HuH-7.5 (cell line): ENCODE data around the gene LIPJ.

ENCODE experiments used
- DNase-seq: peaks from one replicate; pipeline ENCODE4 v3.0.0; 2011; ENCODE audit warnings: low spot score

LIPJ gene

DNA sequence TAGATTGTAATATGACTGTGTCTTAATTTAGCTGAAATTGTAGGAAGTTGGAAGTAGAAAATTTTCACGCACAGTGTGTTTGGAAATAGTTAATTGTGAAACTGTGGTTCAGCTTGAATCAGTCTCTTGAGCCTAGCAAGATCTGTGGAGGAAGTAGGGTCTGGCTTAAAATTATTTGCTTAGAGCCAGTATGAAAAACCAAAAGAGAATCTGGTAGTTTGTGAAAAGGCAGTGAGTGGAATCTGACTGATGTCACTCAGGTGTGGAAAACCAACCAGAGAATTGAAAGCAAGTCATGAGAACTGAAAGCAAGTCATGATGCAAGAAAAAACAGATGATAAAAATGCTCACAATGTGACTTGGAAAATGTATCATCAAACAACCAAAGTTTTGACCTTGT, 11.5 kb downstream of the LIPJ start:
- DNase-seq, result no peak

- no peak for DNase-seq
Measured at GRCh38 chr10:88608052-88608732, 21.6 kb downstream of the LIPJ start.

- DNase-seq, result no peak
Measured at GRCh38 chr10:88608780-88609179, 22.2 kb downstream of the LIPJ start.

GRCh38 chr10:88616250-88616977, 29.9 kb downstream of the LIPJ start:
- DNase-seq, result no peak

GRCh38 chr10:88617772-88618300, 31.3 kb downstream of the LIPJ start:
- no peak for DNase-seq

GRCh38 chr10:88618496-88618895, 31.9 kb downstream of the LIPJ start:
- no peak for DNase-seq

GRCh38 chr10:88620441-88620840, 33.9 kb downstream of the LIPJ start:
- no peak for DNase-seq

GRCh38 chr10:88623835-88624234, 37.3 kb downstream of the LIPJ start:
- DNase-seq, result no peak

DNA sequence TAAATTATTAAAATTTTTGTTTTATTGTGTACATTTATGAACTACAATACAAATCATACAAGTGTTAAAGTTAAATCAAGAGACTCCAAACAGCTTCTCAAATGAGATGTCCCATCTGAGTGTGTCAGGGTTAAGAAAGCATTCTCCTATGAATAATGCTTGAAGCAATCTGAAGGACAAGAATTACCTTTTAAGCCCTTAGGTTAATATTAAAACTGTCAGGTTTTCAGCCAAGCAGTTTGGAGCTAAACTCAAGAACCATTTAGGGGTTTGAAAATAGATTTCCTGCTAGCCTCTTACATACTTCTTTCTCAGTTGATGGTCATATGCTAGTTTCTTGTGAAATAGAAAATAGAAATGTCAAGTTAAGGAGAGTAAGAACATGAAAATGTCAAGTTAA, 38.3 kb downstream of the LIPJ start:
- DNase-seq, result no peak

DNA sequence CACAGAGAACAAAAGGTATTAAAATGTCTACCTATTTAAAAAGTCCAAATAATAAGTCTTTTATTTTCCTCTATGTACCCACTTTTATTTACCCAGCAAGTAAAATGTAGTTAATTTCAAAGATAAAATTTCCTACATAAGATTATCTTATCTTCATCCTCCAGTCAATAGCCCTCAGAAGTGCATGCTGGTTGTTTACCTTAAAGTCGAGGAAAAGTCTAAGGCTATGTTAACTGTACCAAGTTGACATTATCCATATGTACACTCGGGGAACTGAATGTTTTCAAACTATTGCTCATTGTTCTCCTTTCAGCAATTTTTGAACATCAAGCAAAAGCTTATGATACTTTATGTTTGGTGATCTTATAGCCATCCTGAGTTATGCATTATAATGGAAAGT, 53.6 kb downstream of the LIPJ start:
- no peak for DNase-seq

DNA sequence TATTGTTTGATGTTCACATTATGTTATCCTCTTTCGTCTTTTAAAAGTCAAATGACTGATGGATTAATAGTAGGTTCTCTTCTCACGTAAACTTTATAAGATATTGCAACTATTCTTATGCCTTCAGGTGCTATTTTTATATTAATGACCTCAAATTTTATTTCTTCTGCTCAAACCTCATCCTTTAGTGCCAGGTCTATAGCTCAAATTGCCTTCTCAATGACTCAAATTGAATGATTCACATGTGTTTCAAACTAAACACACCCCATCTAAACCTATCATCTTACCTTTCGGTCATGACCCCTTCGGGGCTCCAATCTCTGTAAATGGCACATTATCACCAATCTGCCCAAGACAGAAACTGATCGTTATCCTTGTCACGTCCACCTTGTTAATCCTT, 55.6 kb downstream of the LIPJ start:
- no peak for DNase-seq

- no peak for DNase-seq
Measured at GRCh38 chr10:88642963-88643362, 56.4 kb downstream of the LIPJ start.

DNA sequence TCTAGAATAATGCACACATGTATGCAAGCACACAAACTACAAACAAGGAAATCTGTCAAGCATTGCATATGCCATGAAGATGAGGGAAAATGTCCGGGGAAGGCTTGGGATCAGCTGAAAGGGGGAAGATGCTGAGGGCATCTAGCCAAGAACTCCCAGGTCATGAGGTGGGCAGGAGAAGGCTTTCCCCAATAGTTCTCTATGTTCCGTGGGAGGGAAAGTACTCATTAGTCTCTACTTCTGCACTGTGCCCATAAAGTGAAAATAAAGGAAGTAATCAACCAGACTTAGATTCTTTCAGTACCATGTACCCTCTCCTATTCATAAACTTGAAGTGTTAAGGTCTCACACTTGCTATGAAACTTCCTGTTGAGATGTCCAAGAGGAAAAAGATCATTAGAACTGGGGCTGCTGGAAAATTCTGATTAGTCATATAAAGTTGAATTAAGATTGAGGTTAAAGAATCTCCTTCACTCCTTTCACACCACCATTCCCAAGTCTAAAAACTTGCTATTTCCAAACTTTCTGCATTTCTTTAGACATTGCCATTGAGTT, 60.6 kb downstream of the LIPJ start:
- DNase-seq, result no peak

GRCh38 chr10:88651101-88651551, 64.6 kb downstream of the LIPJ start:
- no peak for DNase-seq

DNA sequence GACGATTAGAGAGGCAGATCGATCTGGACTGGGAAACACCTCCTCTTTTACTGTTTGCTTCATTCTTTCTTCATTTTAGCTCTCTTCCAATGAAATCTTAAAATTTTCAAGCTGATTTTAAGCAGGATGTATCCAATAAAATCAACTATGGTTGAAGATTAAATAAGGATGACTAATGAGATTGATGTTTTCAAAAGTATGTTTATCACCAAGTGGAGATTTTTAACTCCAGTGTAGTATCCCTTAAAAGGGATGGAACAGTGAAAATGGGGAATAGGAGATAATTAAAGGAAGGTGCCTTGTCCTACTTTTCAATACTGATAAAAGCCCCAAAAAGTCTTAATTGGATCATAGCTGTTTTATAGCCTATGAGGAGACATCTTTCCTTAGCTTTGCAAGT, 66.1 kb downstream of the LIPJ start:
- DNase-seq, result no peak
